ENCODE results near the gene RIOK1. TPM values are rescaled to one million over a fixed set of nuclear protein-coding genes. Genes with fewer than 3 reads are reported as not detected.

RIOK1 gene
- total RNA-seq, 1 experiment from 2014 or later = 56.5 TPM

GRCh38 chr6:7438011-7438410 is 48.4 kb downstream of the RIOK1 start:
- POLR2A ChIA-PET (ENCODE audit: low non-redundant PET) = no interaction called here
- no peaks in the 10 kb centered on the region for H3K4me1 ChIP-seq (ENCODE audit: insufficient read depth, low read length, poor library complexity, severe bottlenecking)
- H3K36me3 ChIP-seq (ENCODE audit: insufficient read depth, low read length, poor library complexity, severe bottlenecking) = no peaks in the 10 kb centered on the region
- H3K4me3 ChIP-seq (ENCODE audit: low read depth, low read length, poor library complexity, severe bottlenecking) = no peak overlapping the region
- no peaks in the 10 kb centered on the region for H3K27me3 ChIP-seq (replicated peaks; ENCODE audit: insufficient read depth, low read depth, low read length, poor library complexity)
- intact Hi-C loops (cut with micrococcal nuclease; ENCODE audit: unreplicated experiment) = no loop called here
- TF ChIP-seq CTCF (conservative IDR thresholded peaks at IDR 0.05; ENCODE audit: low read depth, low read length) (no peak), EZH2 (IDR thresholded peaks at IDR 0.05; ENCODE audit: borderline replicate concordance, low read depth, low read length, poor library complexity, severe bottlenecking) (no peak)
- H3K27ac ChIP-seq (ENCODE audit: low read depth, low read length, poor library complexity, severe bottlenecking) = no peak overlapping the region
- no peak for DNase-seq (ENCODE audit: low spot score)
- no peaks in the 10 kb centered on the region for H3K9me3 ChIP-seq (ENCODE audit: low read depth, low read length, poor library complexity, severe bottlenecking)
- CTCF ChIA-PET = no interaction called here
- BruUV-seq (replicated peaks) = no TSS peak

GRCh38 chr6:7439228-7439627 is 49.6 kb downstream of the RIOK1 start:
- ChIA-PET POLR2A (ENCODE audit: low non-redundant PET) (no interaction called here), CTCF (interaction anchor here (0.5 kb wide), 1 partner anchor 176 kb away, joined by 5 read pairs; no protein-coding TSS in a partner anchor)
- Histone ChIP-seq H3K36me3 (ENCODE audit: insufficient read depth, low read length, poor library complexity, severe bottlenecking) (no peaks in the 10 kb centered on the region), H3K9me3 (ENCODE audit: low read depth, low read length, poor library complexity, severe bottlenecking) (no peaks in the 10 kb centered on the region), H3K4me1 (ENCODE audit: insufficient read depth, low read length, poor library complexity, severe bottlenecking) (no peaks in the 10 kb centered on the region), H3K27me3 (replicated peaks; ENCODE audit: insufficient read depth, low read depth, low read length, poor library complexity) (no peaks in the 10 kb centered on the region), H3K4me3 (ENCODE audit: low read depth, low read length, poor library complexity, severe bottlenecking) (no peak overlapping the region), H3K27ac (ENCODE audit: low read depth, low read length, poor library complexity, severe bottlenecking) (no peak overlapping the region)
- no TSS peak for BruUV-seq (replicated peaks)
- intact Hi-C loops (cut with micrococcal nuclease; ENCODE audit: unreplicated experiment) = no loop called here
- no peak for DNase-seq (ENCODE audit: low spot score)
- TF ChIP-seq CTCF (conservative IDR thresholded peaks at IDR 0.05; ENCODE audit: low read depth, low read length) = no peak
- no peak for TF ChIP-seq EZH2 (IDR thresholded peaks at IDR 0.05; ENCODE audit: borderline replicate concordance, low read depth, low read length, poor library complexity, severe bottlenecking)

- no TSS peak for BruUV-seq (replicated peaks)
- no peak for TF ChIP-seq EZH2 (IDR thresholded peaks at IDR 0.05; ENCODE audit: borderline replicate concordance, low read depth, low read length, poor library complexity, severe bottlenecking)
- TF ChIP-seq CTCF (conservative IDR thresholded peaks at IDR 0.05; ENCODE audit: low read depth, low read length) = no peak
- CTCF ChIA-PET = no interaction called here
- POLR2A ChIA-PET (ENCODE audit: low non-redundant PET) = no interaction called here
- Histone ChIP-seq H3K36me3 (ENCODE audit: insufficient read depth, low read length, poor library complexity, severe bottlenecking) (no peaks in the 10 kb centered on the region), H3K9me3 (ENCODE audit: low read depth, low read length, poor library complexity, severe bottlenecking) (no peaks in the 10 kb centered on the region), H3K4me1 (ENCODE audit: insufficient read depth, low read length, poor library complexity, severe bottlenecking) (no peaks in the 10 kb centered on the region), H3K27me3 (replicated peaks; ENCODE audit: insufficient read depth, low read depth, low read length, poor library complexity) (no peaks in the 10 kb centered on the region), H3K4me3 (ENCODE audit: low read depth, low read length, poor library complexity, severe bottlenecking) (no peak overlapping the region), H3K27ac (ENCODE audit: low read depth, low read length, poor library complexity, severe bottlenecking) (no peak overlapping the region)
- DNase-seq (ENCODE audit: low spot score) = no peak
- intact Hi-C loops (cut with micrococcal nuclease; ENCODE audit: unreplicated experiment) = no loop called here
Observed at GRCh38 chr6:7440476-7440875, 50.9 kb downstream of the RIOK1 start.
